Calu3 (cell line): ENCODE measurements around the gene CELA3A. TPM values are rescaled to one million over a fixed set of nuclear protein-coding genes. Genes with fewer than 3 reads are reported as not detected.

Source experiments
- BruUV-seq: library from RNA; stranded (reverse); fragments of 400-500 nt; replicated peaks from 2 replicates; lab custom pipeline; 2021; lab: Mats Ljungman, UMichigan
- CTCF ChIA-PET: fragments of 300-600 bp; sonication (Branson Sonifier 250); formaldehyde crosslinking; loops from one replicate; lab custom pipeline; 2022; ENCODE audit warnings: antibody characterized with exemption; lab: Charles Lee
- DNase-seq: peaks from one replicate; pipeline ENCODE4 v3.0.0; 2022
- H3K27ac Mint-ChIP-seq: one replicate; pipeline ENCODE4 v1.8.0; 2022; ENCODE audit warnings: mixed read lengths; ENCODE audit not compliant: unreplicated experiment
- H3K27me3 Mint-ChIP-seq: one replicate; pipeline ENCODE4 v1.8.0; 2022; ENCODE audit warnings: mixed read lengths; ENCODE audit not compliant: unreplicated experiment
- H3K36me3 Mint-ChIP-seq: one replicate; pipeline ENCODE4 v1.8.0; 2022; ENCODE audit warnings: mild to moderate bottlenecking, moderate library complexity, mixed read lengths; ENCODE audit not compliant: insufficient read depth, unreplicated experiment
- H3K4me1 Mint-ChIP-seq: one replicate; pipeline ENCODE4 v1.8.0; 2022; ENCODE audit warnings: mild to moderate bottlenecking, low read depth, mixed read lengths; ENCODE audit not compliant: unreplicated experiment
- H3K4me3 Mint-ChIP-seq: one replicate; pipeline ENCODE4 v1.8.0; 2022; ENCODE audit warnings: mild to moderate bottlenecking, low read depth, moderate library complexity, mixed read lengths; ENCODE audit not compliant: unreplicated experiment
- H3K9me3 Mint-ChIP-seq: one replicate; pipeline ENCODE4 v1.8.0; 2022; ENCODE audit warnings: low read depth, mixed read lengths; ENCODE audit not compliant: unreplicated experiment
- CTCF ChIP-seq: fragments of 200-600 bp; IDR thresholded peaks from one replicate; pipeline ENCODE4 v1.8.0; 2022; ENCODE audit warnings: antibody characterized with exemption; ENCODE audit not compliant: unreplicated experiment
- intact Hi-C: fragments of 100-400 bp; cut with micrococcal nuclease; formaldehyde crosslinking; loops from one replicate; pipeline ENCODE4 v1.10.0; 2022; ENCODE audit not compliant: unreplicated experiment
- total RNA-seq: library from RNA; stranded (reverse); gene quantifications from 2 replicates; pipeline ENCODE4 v1.2.3, GENCODE V29; 2022

The CELA3A gene
- total RNA-seq, 1 experiment from 2014 or later = not detected

- Mint-ChIP-seq H3K4me3 (no peak overlapping the region), H3K4me1 (peaks cover 15% of the 10 kb centered on the region), H3K36me3 (peaks cover 55% of the 10 kb centered on the region), H3K9me3 (no peaks in the 10 kb centered on the region), H3K27ac (no peak overlapping the region), H3K27me3 (no peaks in the 10 kb centered on the region)
- no TSS peak for BruUV-seq
- DNase-seq = no peak
- CTCF ChIA-PET = interaction anchor here (0.7 kb wide), 1 partner anchor 217 kb away, joined by 3 read pairs; no protein-coding TSS in a partner anchor
- intact Hi-C loops = loop anchor here (5.0 kb wide), 1 partner anchor 34 kb away; no protein-coding TSS in a partner anchor
- no peak for TF ChIP-seq CTCF
These were observed 56.4 kb downstream of the CELA3A start for GRCh38 chr1:22057861-22058260.

Other genes starting within 250 kb of the CELA3A start
- gene USP48, start 218.5 kb upstream of the CELA3A start, total RNA-seq = 56.6 and 62.3 TPM in 2 replicates
- 0.12 TPM in 1 of 2 replicates, not detected in the other for gene LDLRAD2, start 189.4 kb upstream of the CELA3A start, total RNA-seq
- 397 and 398 TPM in 2 replicates for gene HSPG2, start 64.3 kb upstream of the CELA3A start, total RNA-seq
- gene CELA3B, start 24.6 kb upstream of the CELA3A start, total RNA-seq = not detected in 2 replicates
- 194 and 204 TPM in 2 replicates for gene CDC42, start 51.1 kb downstream of the CELA3A start, total RNA-seq
- 1.9 and 2.4 TPM in 2 replicates for gene WNT4, start 141.4 kb downstream of the CELA3A start, total RNA-seq